Ramos (cell line): Measurements from ENCODE around the gene CCN5.

Experiments
- in situ Hi-C: fragments of 300-500 bp; cut with MboI; formaldehyde crosslinking; loops from one replicate; pipeline ENCODE4 v1.14.3; 2022; ENCODE audit warnings: low sequenced_read_pairs; ENCODE audit not compliant: unreplicated experiment

The CCN5 gene

DNA sequence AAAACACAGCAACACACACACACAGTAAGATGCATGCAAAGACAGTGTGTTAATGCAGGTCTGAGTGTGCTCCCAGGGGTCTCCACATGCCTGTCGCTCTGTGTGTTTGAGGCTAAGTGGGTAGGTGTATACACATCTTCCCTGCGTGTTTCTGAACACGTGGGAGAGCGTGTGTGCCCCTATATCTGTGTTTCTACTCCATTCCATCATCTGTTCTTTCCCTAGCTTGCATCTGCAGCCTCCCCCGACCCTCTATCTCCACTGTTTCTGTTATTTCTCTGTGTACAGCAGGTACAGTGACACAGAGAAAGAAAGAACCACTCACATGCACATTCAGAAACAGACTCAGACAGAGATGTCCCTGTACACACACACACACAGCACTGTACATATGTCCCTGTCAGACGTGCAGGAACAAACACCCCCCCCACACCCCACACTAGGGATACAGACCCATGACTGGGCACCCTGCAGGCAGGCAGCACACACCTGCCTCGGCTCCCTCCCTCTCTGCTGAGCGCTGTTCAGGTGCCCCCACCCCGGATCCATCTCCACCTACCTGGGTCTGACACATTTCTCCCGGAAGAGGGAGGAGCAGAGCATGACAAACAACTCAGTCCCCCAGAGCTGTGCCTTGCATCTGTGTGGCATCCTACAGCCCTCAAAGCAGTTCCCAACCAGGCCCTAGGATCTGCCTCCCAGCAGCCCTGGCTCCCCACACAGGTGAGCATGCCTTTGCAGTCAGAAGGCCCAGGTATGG lies 58.1 kb downstream of the CCN5 start:
- in situ Hi-C loops, result no loop called here

DNA sequence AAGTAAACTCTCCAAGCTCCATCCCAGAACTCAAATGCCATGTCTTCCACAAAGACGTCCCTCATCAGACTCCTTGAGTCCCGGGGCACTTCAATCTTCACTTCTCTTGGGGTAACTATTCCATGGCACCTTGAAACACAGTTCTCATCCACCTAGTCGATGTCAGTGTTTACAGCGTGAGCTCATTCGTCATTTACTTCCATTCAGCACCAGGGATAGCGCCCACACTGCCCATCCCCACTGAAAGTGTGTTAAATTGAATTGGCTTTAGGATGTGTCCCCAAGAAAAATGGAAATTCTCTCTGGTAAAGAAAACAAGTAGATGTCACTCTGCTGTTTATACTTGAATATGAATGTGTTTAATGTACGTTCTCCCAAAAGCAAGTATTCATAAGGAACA lies 61.8 kb downstream of the CCN5 start:
- in situ Hi-C loops, result no loop called here
